OCI-LY3 (cell line): ENCODE data around the gene ALDH1L1.

Source experiments
- H2AFZ ChIP-seq: fragments of 200-600, 300-600 bp; shearing (Covaris generic); 2 replicates; pipeline ENCODE4 v1.6.0; 2014; ENCODE audit warnings: antibody characterized with exemption, low read depth, low read length
- H3K27ac ChIP-seq: fragments of 200-600, 300-600 bp; sonication (generic); 2 replicates; pipeline ENCODE4 v1.5.1; 2014; ENCODE audit warnings: mild to moderate bottlenecking, low read length, moderate library complexity, mixed read lengths
- H3K27me3 ChIP-seq: fragments of 200-600, 300-600 bp; sonication (generic); 2 replicates; pipeline ENCODE4 v1.6.1; 2014; ENCODE audit warnings: low read depth, low read length, mixed read lengths
- H3K36me3 ChIP-seq: fragments of 200-600, 300-600 bp; sonication (generic); replicated peaks from 2 replicates; pipeline ENCODE3; 2014; ENCODE audit warnings: low read depth, low read length, mixed read lengths
- H3K4me1 ChIP-seq: fragments of 300-600, 200-600 bp; sonication (generic); 2 replicates; pipeline ENCODE4 v1.6.1; 2014; ENCODE audit warnings: low read length, mixed read lengths
- H3K4me2 ChIP-seq: fragments of 200-600, 300-600 bp; sonication (generic); 2 replicates; pipeline ENCODE4 v1.6.1; 2014; ENCODE audit warnings: low read length, mixed read lengths
- H3K4me3 ChIP-seq: fragments of 300-600, 200-600 bp; sonication (generic); 2 replicates; pipeline ENCODE4 v1.5.1; 2014; ENCODE audit warnings: antibody characterized with exemption, mild to moderate bottlenecking, low read length, moderate library complexity
- H3K79me2 ChIP-seq: fragments of 300-600, 200-600 bp; shearing (Covaris generic); 2 replicates; pipeline ENCODE4 v1.6.1; 2014; ENCODE audit warnings: mild to moderate bottlenecking, low read length, mixed read lengths
- H3K9ac ChIP-seq: fragments of 300-600, 200-600 bp; shearing (Covaris generic); 2 replicates; pipeline ENCODE4 v1.6.0; 2014; ENCODE audit warnings: mild to moderate bottlenecking, low read length, moderate library complexity
- H3K9me3 ChIP-seq: fragments of 200-600, 300-600 bp; shearing (Covaris generic); 2 replicates; pipeline ENCODE4 v1.6.1; 2014; ENCODE audit warnings: low read length, mixed read lengths; ENCODE audit not compliant: insufficient read depth
- H4K20me1 ChIP-seq: fragments of 200-600, 300-600 bp; sonication (generic); 2 replicates; pipeline ENCODE4 v1.6.1; 2016; ENCODE audit warnings: low read length, mixed read lengths; ENCODE audit not compliant: insufficient read depth
- CTCF ChIP-seq: fragments of 200-600, 300-600 bp; sonication (generic); IDR thresholded peaks from 2 replicates; pipeline ENCODE4 v1.5.1; 2014; ENCODE audit warnings: antibody characterized with exemption, low read length, low read depth
- EZH2phosphoT487 ChIP-seq: fragments of 200-600 bp; shearing (Covaris generic); IDR thresholded peaks from 2 replicates; pipeline ENCODE4 v1.6.1; 2018; ENCODE audit warnings: antibody characterized with exemption, mixed run types, low read depth

The ALDH1L1 gene

GRCh38 chr3:126107957-126108675, 72.3 kb downstream of the ALDH1L1 start:
- H3K27me3 ChIP-seq = no peaks in the 10 kb centered on the region
- H4K20me1 ChIP-seq = no peaks in the 10 kb centered on the region
- no peak overlapping the region for H3K4me2 ChIP-seq
- no peaks in the 10 kb centered on the region for H3K4me1 ChIP-seq
- H3K79me2 ChIP-seq = no peaks in the 10 kb centered on the region
- no peak for TF ChIP-seq EZH2phosphoT487
- no peak for TF ChIP-seq CTCF
- no peak overlapping the region for H2AFZ ChIP-seq
- no peaks in the 10 kb centered on the region for H3K36me3 ChIP-seq
- no peaks in the 10 kb centered on the region for H3K9me3 ChIP-seq
- no peak overlapping the region for H3K27ac ChIP-seq
- H3K4me3 ChIP-seq = no peak overlapping the region
- H3K9ac ChIP-seq = no peak overlapping the region

GRCh38 chr3:126107203-126107939, 73.0 kb downstream of the ALDH1L1 start:
- Histone ChIP-seq H3K4me2 (no peak overlapping the region), H2AFZ (no peak overlapping the region), H3K27ac (no peak overlapping the region), H3K9me3 (no peaks in the 10 kb centered on the region), H3K36me3 (no peaks in the 10 kb centered on the region), H4K20me1 (no peaks in the 10 kb centered on the region), H3K9ac (no peak overlapping the region), H3K27me3 (no peaks in the 10 kb centered on the region), H3K4me1 (no peaks in the 10 kb centered on the region), H3K4me3 (no peak overlapping the region), H3K79me2 (no peaks in the 10 kb centered on the region)
- TF ChIP-seq EZH2phosphoT487 (no peak), CTCF (no peak)

- Histone ChIP-seq H3K27ac (no peak overlapping the region), H2AFZ (no peak overlapping the region)
- TF ChIP-seq CTCF (no peak), EZH2phosphoT487 (no peak)
Observed at GRCh38 chr3:126106336-126107202, 73.8 kb downstream of the ALDH1L1 start.

More at GRCh38 chr3:126106336-126107202, 73.8 kb downstream of the ALDH1L1 start:
- H3K4me1 ChIP-seq = no peaks in the 10 kb centered on the region
- no peaks in the 10 kb centered on the region for H3K27me3 ChIP-seq
- no peaks in the 10 kb centered on the region for H3K79me2 ChIP-seq
- H4K20me1 ChIP-seq = no peaks in the 10 kb centered on the region
- H3K9me3 ChIP-seq = no peaks in the 10 kb centered on the region
- H3K9ac ChIP-seq = no peak overlapping the region
- H3K4me3 ChIP-seq = no peak overlapping the region
- H3K4me2 ChIP-seq = no peak overlapping the region
- H3K36me3 ChIP-seq = no peaks in the 10 kb centered on the region
